HepG2 (cell line): ENCODE data around the gene CHST14. TPM values are rescaled to one million over a fixed set of nuclear protein-coding genes. Genes with fewer than 3 reads are reported as not detected.

ENCODE experiments used
- ATAC-seq: fragments of 200-7000 bp; cut with Tn5 transposase; 3 replicates; pipeline ENCODE4 v1.9.1; 2020; ENCODE audit warnings: mild to moderate bottlenecking, moderate library complexity
- BruUV-seq: library from RNA; stranded (reverse); fragments of 400-500 nt; replicated peaks from 2 replicates; lab custom pipeline; 2021; lab: Mats Ljungman, UMichigan
- CTCF ChIA-PET: fragments of 300-600 bp; formaldehyde crosslinking; extraction: SDS; loops from one replicate; lab custom pipeline; 2021; ENCODE audit warnings: low total read pairs, inconsistent platforms, low intra/inter-chr PET ratio; lab: Yijun Ruan, JAX
- POLR2A ChIA-PET: fragments of 350-600 bp; sonication (Branson Sonifier 250); formaldehyde crosslinking; loops from one replicate; lab custom pipeline; 2020; ENCODE audit warnings: antibody characterized with exemption, inconsistent platforms; lab: Yijun Ruan, JAX
- DNase-seq: peaks from one replicate; pipeline ENCODE4 v3.0.0-alpha.2; 2015; ENCODE audit warnings: low spot score
- FAIRE-seq: peaks from 3 replicates; lab custom pipeline; 2011; peaks lifted over from hg19 to GRCh38; lab: Jason Lieb, UNC
- H2AFZ ChIP-seq: one replicate; pipeline ENCODE4 v1.6.1; 2011; ENCODE audit warnings: low read length, inconsistent platforms
- H3K27ac ChIP-seq: fragments of 300-600 bp; 3 replicates; pipeline ENCODE4 v1.8.0; 2011; ENCODE audit warnings: mixed run types, mild to moderate bottlenecking, mixed read lengths, low read length, inconsistent platforms; ENCODE audit not compliant: insufficient read depth; ENCODE audit errors: extremely low read length
- H3K27me3 ChIP-seq, 2 experiments: fragments of 200-600 bp in 1 of 2; 2 replicates in 1 of 2; 3 replicates in 1 of 2; pipeline versions ENCODE4 v1.6.0 to v1.8.0; 2011; ENCODE audit warnings: low read length in 2 of 2, mild to moderate bottlenecking in 2 of 2, moderate library complexity in 2 of 2, inconsistent platforms in 1 of 2; ENCODE audit not compliant: insufficient read depth in 2 of 2, control insufficient read depth in 1 of 2
- H3K36me3 ChIP-seq, 2 experiments: fragments of 200-600 bp in 1 of 2; replicated peaks in 1 of 2; 2 replicates in 1 of 2; 3 replicates in 1 of 2; pipeline versions ENCODE4 v1.5.1 to v1.8.0; 2011; ENCODE audit warnings: low read length in 2 of 2, inconsistent platforms in 1 of 2; ENCODE audit not compliant: insufficient read depth in 2 of 2, control insufficient read depth in 1 of 2
- H3K4me1 ChIP-seq: 2 replicates; pipeline ENCODE4 v1.5.1; 2012; ENCODE audit warnings: low read length, inconsistent platforms; ENCODE audit not compliant: insufficient read depth
- H3K4me2 ChIP-seq: 2 replicates; pipeline ENCODE4 v1.6.0; 2011; ENCODE audit warnings: low read depth, low read length, inconsistent platforms
- H3K4me3 ChIP-seq, 3 experiments: fragments of 200-600 bp in 1 of 3; sonication (generic), shearing (Covaris generic) in 1 of 3; replicated peaks in 1 of 3; 2 replicates each; pipeline ENCODE4 v1.5.1; 2011 to 2016; ENCODE audit warnings: low read length in 3 of 3, inconsistent platforms in 2 of 3, low read depth in 2 of 3, mild to moderate bottlenecking in 2 of 3, control low read depth in 1 of 3, mixed read lengths in 1 of 3; ENCODE audit not compliant: insufficient read depth in 1 of 3
- H3K79me2 ChIP-seq: one replicate; pipeline ENCODE4 v1.6.1; 2011; ENCODE audit warnings: low read length, inconsistent platforms; ENCODE audit not compliant: insufficient read depth
- H3K9ac ChIP-seq: 2 replicates; pipeline ENCODE4 v1.6.0; 2011; ENCODE audit warnings: mild to moderate bottlenecking, low read depth, low read length, inconsistent platforms; ENCODE audit not compliant: insufficient read depth
- H3K9me3 ChIP-seq: 2 replicates; pipeline ENCODE4 v1.5.1; 2012; ENCODE audit warnings: mild to moderate bottlenecking, low read length
- H4K20me1 ChIP-seq: 2 replicates; pipeline ENCODE4 v1.6.0; 2011; ENCODE audit warnings: inconsistent platforms, mild to moderate bottlenecking, low read length, moderate library complexity; ENCODE audit not compliant: insufficient read depth
- BATF2 ChIP-seq: sonication (generic); formaldehyde crosslinking; IDR thresholded peaks from 2 replicates; pipeline ENCODE4 v1.8.0; 2022; ENCODE audit warnings: mild to moderate bottlenecking, missing genetic modification reagents, moderate library complexity
- HMG20A ChIP-seq: IDR thresholded peaks from 2 replicates; pipeline ENCODE4 v1.6.1; 2016; ENCODE audit warnings: borderline replicate concordance
- MTA1 ChIP-seq: sonication (generic); formaldehyde crosslinking; IDR thresholded peaks from 2 replicates; pipeline ENCODE4 v1.4.0; 2020; ENCODE audit warnings: missing genetic modification reagents, mild to moderate bottlenecking, borderline replicate concordance
- NFYC ChIP-seq: IDR thresholded peaks from 2 replicates; pipeline ENCODE4 v1.6.1; 2016; ENCODE audit warnings: missing genetic modification reagents, missing compliant biosample characterization
- RNF219 ChIP-seq: sonication (generic); formaldehyde crosslinking; IDR thresholded peaks from 2 replicates; pipeline ENCODE4 v1.5.0; 2020; ENCODE audit warnings: mild to moderate bottlenecking, missing genetic modification reagents
- SIN3B ChIP-seq: fragments of 150-350 bp; IDR thresholded peaks from 2 replicates; pipeline ENCODE4 v1.6.1; 2014; ENCODE audit warnings: low read length
- TFE3 ChIP-seq: IDR thresholded peaks from 2 replicates; pipeline ENCODE4 v1.6.1; 2016
- ZNF180 ChIP-seq: sonication (generic); formaldehyde crosslinking; IDR thresholded peaks from 2 replicates; pipeline ENCODE4 v1.4.0; 2020; ENCODE audit warnings: low read depth, missing genetic modification reagents, borderline replicate concordance
- ZNF605 ChIP-seq: sonication (generic); formaldehyde crosslinking; IDR thresholded peaks from 2 replicates; pipeline ENCODE4 v1.8.0; 2022; ENCODE audit warnings: mild to moderate bottlenecking, missing genetic modification reagents
- WGBS: methylation state at CpG from one replicate; pipeline ENCODE4 v1.1.6; 2017; ENCODE audit warnings: low lambda C conversion rate; 5-methylcytosine and 5-hydroxymethylcytosine counted together
- in situ Hi-C: cut with HindIII; loops from 2 replicates; pipeline ENCODE4 v1.10.0; 2017; ENCODE audit warnings: low pct_unique_long_range_greater_than_20kb; ENCODE audit not compliant: extremely low pct_ligation_motif_present
- intact Hi-C: fragments of 100-400 bp; cut with micrococcal nuclease; formaldehyde crosslinking; loops from one replicate; pipeline ENCODE4 v1.10.0; 2022; ENCODE audit not compliant: unreplicated experiment
- polyA plus RNA-seq, 8 experiments: library from polyadenylated mRNA; depleted of rRNA in 3 of 8; stranded (reverse) in 7 of 8; unstranded in 1 of 8; fragments of >200 nt; fragmentation: Illumina TruSeq in 4 of 8; extraction: Trizol in 4 of 8; gene quantifications; 2 replicates each; pipeline versions ENCODE4 v1.2.1 to v1.2.3, GENCODE V29; 2011 to 2016; ENCODE audit warnings: low read depth in 4 of 8, missing spikeins in 1 of 8, mixed read lengths in 1 of 8; ENCODE audit not compliant: insufficient read depth in 1 of 8
- total RNA-seq, 5 experiments: library from RNA; depleted of rRNA; stranded (reverse); fragments of >200 nt; fragmentation: Illumina TruSeq; extraction: Trizol; gene quantifications; 2 replicates each; pipeline ENCODE4 v1.2.3, GENCODE V29; 2016; ENCODE audit warnings: low read depth in 1 of 5
- TF ChIP-seq, protein P1 (sequence below): sonication (generic); formaldehyde crosslinking; IDR thresholded peaks from 2 replicates; pipeline ENCODE4 v1.4.0; 2020; ENCODE audit warnings: missing genetic modification reagents, borderline replicate concordance
- TF ChIP-seq, protein P2 (sequence below): sonication (generic); formaldehyde crosslinking; IDR thresholded peaks from 2 replicates; pipeline ENCODE4 v1.8.1; 2022; ENCODE audit warnings: mild to moderate bottlenecking, missing genetic modification reagents

The CHST14 gene
- total and polyA plus RNA-seq, 2 of the 13 experiments (the other 11 are each of a cell fraction or from before 2014, with no cell fraction given): 8.9 to 12.4 TPM

DNA sequence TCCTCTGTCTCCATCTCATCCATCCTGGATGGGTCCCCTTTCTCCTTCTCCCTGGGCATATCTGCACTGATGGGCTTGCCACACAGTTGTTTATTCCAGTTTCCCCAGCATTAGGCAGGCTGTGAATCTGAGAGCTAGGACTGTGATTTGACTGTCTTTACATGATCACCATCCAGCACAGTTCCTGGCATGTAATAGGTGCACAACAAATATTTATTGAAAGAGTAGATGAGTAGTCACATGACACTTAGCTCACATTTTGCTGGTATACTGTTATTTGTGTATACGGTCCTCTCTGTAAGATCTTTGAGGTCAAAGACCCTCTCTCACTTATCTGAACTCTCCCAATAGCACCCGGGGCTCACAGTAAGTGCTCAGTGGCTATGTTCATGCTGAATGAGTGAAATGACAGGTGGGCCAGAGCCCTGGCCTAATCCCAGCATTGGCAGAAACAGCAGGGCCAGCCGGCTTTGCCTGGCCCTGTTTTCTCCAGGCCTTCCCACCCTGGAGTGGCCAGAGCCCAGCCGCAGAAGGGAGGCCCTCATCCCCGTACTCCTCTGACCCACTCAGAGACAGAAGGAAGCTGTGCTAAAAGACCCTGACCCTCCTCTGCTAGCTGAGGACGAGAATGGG is 46.2 kb upstream of the CHST14 start (continued):
- TF ChIP-seq RNF219 (CRISPR knock-in tag): no peak

DNA sequence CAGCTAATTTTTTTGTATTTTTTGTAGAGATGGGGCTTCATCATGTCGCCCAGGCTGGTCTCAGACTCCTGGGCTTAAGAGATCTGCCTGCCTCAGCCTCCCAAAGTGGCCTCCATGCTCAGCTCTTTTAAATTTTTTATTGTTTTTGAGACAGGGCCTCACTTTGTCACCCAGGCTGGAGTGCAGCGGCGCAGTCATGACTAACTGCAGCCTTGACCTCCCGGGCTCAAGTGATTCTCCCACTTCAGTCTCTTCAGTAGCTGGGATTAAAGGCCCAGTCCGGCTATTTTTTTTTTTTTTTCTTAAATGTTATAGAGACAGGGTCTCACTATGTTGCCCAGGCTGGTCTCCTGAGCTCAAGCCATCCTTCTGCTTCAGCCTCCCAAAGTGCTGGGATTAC is 45.1 kb upstream of the CHST14 start:
- H3K4me2 ChIP-seq: no peak overlapping the region
- ATAC-seq: no peak
- CTCF ChIA-PET: no interaction called here
- POLR2A ChIA-PET: interaction anchor here (1.7 kb wide), 1 partner anchor 14 kb away, joined by 3 read pairs; no protein-coding TSS in a partner anchor
- no peak overlapping the region for H3K27ac ChIP-seq
- BruUV-seq: no TSS peak
- H3K79me2 ChIP-seq: no peaks in the 10 kb centered on the region
- in situ Hi-C loops (no loop called here), intact Hi-C loops (no loop called here)
- FAIRE-seq: no peak
- H3K36me3 ChIP-seq: no peaks in the 10 kb centered on the region
- no peaks in the 10 kb centered on the region for H3K9me3 ChIP-seq
- H3K9ac ChIP-seq: no peak overlapping the region
- H3K4me1 ChIP-seq: peaks cover 10% of the 10 kb centered on the region
- no peaks in the 10 kb centered on the region for H4K20me1 ChIP-seq
- no peak for DNase-seq
- TF ChIP-seq SIN3B (no peak), ZNF605 (no peak), MTA1 (CRISPR knock-in tag) (no peak), ZNF180 (CRISPR knock-in tag) (no peak), BATF2 (CRISPR knock-in tag) (no peak), HMG20A (no peak), NFYC (CRISPR knock-in tag) (no peak), TFE3 (CRISPR knock-in tag) (no peak)
- TF ChIP-seq, protein P1, sequence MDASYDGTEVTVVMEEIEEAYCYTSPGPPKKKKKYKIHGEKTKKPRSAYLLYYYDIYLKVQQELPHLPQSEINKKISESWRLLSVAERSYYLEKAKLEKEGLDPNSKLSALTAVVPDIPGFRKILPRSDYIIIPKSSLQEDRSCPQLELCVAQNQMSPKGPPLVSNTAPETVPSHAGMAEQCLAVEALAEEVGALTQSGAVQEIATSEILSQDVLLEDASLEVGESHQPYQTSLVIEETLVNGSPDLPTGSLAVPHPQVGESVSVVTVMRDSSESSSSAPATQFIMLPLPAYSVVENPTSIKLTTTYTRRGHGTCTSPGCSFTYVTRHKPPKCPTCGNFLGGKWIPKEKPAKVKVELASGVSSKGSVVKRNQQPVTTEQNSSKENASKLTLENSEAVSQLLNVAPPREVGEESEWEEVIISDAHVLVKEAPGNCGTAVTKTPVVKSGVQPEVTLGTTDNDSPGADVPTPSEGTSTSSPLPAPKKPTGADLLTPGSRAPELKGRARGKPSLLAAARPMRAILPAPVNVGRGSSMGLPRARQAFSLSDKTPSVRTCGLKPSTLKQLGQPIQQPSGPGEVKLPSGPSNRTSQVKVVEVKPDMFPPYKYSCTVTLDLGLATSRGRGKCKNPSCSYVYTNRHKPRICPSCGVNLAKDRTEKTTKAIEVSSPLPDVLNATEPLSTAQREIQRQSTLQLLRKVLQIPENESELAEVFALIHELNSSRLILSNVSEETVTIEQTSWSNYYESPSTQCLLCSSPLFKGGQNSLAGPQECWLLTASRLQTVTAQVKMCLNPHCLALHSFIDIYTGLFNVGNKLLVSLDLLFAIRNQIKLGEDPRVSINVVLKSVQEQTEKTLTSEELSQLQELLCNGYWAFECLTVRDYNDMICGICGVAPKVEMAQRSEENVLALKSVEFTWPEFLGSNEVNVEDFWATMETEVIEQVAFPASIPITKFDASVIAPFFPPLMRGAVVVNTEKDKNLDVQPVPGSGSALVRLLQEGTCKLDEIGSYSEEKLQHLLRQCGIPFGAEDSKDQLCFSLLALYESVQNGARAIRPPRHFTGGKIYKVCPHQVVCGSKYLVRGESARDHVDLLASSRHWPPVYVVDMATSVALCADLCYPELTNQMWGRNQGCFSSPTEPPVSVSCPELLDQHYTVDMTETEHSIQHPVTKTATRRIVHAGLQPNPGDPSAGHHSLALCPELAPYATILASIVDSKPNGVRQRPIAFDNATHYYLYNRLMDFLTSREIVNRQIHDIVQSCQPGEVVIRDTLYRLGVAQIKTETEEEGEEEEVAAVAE: no peak
- TF ChIP-seq, protein P2, sequence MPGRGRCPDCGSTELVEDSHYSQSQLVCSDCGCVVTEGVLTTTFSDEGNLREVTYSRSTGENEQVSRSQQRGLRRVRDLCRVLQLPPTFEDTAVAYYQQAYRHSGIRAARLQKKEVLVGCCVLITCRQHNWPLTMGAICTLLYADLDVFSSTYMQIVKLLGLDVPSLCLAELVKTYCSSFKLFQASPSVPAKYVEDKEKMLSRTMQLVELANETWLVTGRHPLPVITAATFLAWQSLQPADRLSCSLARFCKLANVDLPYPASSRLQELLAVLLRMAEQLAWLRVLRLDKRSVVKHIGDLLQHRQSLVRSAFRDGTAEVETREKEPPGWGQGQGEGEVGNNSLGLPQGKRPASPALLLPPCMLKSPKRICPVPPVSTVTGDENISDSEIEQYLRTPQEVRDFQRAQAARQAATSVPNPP (CRISPR knock-in tag): no peak
- H2AFZ ChIP-seq: no peak overlapping the region
- no peak overlapping the region for H3K4me3 ChIP-seq
- no peaks in the 10 kb centered on the region; a peak in 3 of 5 replicates for H3K27me3 ChIP-seq
- 60% methylated on average over 5 of the region's 5 CpGs for WGBS
